ENCODE measurements around the gene PIGP.
A peak's percentile ranks its signal among the peaks of the same experiment; 100 is the strongest.

The PIGP gene

DNA sequence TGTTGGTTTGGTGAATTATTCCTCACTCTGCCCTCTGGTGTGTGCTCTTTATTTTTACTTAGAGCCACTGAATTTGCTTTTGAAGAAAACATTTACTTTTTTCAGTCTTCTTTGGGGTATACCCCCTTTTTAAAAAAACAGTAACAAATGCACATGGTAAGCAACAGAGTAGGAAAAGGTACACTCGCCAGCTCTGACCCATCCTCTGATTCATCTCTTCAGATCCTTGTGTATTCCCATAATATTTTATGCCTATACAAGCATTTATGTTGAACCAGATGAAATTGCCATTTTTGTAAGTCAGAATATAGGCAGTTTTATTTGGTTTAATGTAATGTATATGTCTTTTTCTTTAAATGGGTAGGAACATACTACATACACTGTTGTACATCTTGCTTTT lies 28.5 kb upstream of the PIGP start:
- no peak for DNase-seq (ENCODE audit: low read depth, low spot score)
- H3K36me3 ChIP-seq (ENCODE audit: insufficient read depth, low read length): peaks cover 41% of the 10 kb centered on the region
- H3K27ac ChIP-seq: no peak overlapping the region
- TF ChIP-seq FOXP2 (optimal IDR thresholded peaks at IDR 0.05; ENCODE audit: control extremely low read depth, extremely low read length, insufficient read depth) (no peak), EZH2 (IDR thresholded peaks at IDR 0.05) (no peak), POLR2AphosphoS5 (IDR thresholded peaks at IDR 0.05; ENCODE audit: borderline replicate concordance, low read depth, low read length) (no peak)
- H3K9ac ChIP-seq (ENCODE audit: insufficient read length): no peak overlapping the region
- H3K4me3 ChIP-seq: no peak overlapping the region
- no peaks in the 10 kb centered on the region for H3K9me3 ChIP-seq (ENCODE audit: low read depth, low read length)

DNA sequence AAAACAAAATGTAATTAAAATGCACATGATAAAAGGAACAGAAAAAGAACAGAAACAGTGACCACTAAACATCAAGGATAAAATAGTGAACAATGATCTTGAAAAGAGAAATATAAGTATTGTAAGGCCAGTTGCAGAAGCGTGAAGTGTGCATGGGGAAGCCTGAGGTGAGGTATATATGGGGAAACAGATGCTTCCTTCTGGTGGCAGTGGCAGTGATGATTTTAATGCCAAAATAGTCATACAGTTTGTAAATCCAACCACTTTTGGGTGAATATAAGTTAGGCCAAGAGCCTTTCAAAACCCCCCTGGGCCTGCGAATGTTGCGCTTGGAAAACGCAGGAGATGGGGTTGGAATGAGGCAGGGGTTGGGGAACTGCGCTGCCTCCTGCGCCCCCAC lies 27.4 kb upstream of the PIGP start:
- no peak for DNase-seq (ENCODE audit: low read depth, low spot score)
- Histone ChIP-seq H3K4me3 (no peak overlapping the region), H3K9ac (ENCODE audit: insufficient read length) (no peak overlapping the region), H3K9me3 (ENCODE audit: low read depth, low read length) (no peaks in the 10 kb centered on the region), H3K27ac (no peak overlapping the region), H3K36me3 (ENCODE audit: insufficient read depth, low read length) (peaks cover 51% of the 10 kb centered on the region)
- no peak for TF ChIP-seq EZH2 (IDR thresholded peaks at IDR 0.05)
- no peak for TF ChIP-seq FOXP2 (optimal IDR thresholded peaks at IDR 0.05; ENCODE audit: control extremely low read depth, extremely low read length, insufficient read depth)
- TF ChIP-seq POLR2AphosphoS5 (IDR thresholded peaks at IDR 0.05; ENCODE audit: borderline replicate concordance, low read depth, low read length): no peak

DNA sequence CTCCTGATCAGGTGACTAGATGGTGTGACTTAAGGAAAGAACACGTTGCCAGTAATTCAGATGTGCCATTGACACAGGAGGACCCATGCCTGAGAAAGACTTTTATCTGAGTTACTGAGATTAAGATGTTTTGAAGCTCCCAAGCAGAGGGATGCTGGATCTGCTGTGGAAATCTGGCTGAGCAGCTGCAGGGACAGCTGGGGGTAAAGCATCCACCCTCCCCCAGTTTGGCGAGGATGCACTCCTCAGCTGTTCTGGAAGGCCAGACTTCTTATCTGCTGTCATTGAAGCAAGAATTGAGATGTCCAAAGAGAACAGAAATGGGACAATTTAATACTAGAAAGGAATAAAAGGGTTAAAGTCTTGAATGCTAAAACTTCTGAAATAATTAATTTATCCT lies 25.9 kb upstream of the PIGP start:
- Histone ChIP-seq H3K27ac (no peak overlapping the region), H3K9ac (ENCODE audit: insufficient read length) (no peak overlapping the region), H3K36me3 (ENCODE audit: insufficient read depth, low read length) (peaks cover 60% of the 10 kb centered on the region), H3K4me3 (no peak overlapping the region), H3K9me3 (ENCODE audit: low read depth, low read length) (no peaks in the 10 kb centered on the region)
- TF ChIP-seq POLR2AphosphoS5 (IDR thresholded peaks at IDR 0.05; ENCODE audit: borderline replicate concordance, low read depth, low read length): no peak
- no peak for TF ChIP-seq FOXP2 (optimal IDR thresholded peaks at IDR 0.05; ENCODE audit: control extremely low read depth, extremely low read length, insufficient read depth)
- no peak for TF ChIP-seq EZH2 (IDR thresholded peaks at IDR 0.05)
- DNase-seq (ENCODE audit: low read depth, low spot score): no peak

DNA sequence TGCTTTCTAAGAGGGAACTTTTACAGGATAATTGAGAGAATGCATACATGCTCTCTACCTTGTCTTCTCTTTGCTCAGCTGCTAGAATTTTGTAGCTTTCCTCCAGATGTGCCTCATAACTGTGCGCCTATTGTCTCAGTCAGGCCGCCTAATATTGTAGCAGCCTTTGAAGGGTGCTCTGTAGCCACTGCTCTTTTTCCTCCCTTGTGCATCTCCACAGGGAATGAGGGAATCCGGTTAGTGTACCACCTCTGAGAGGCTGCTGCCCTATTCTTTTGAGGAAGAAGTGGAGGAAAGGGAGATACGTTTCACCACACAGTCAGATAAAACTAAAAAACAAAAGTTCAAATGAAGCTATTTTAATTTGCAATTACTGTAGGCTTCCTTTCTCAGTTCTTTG lies 22.9 kb upstream of the PIGP start:
- H3K27ac ChIP-seq: no peak overlapping the region
- peaks cover 68% of the 10 kb centered on the region for H3K36me3 ChIP-seq (ENCODE audit: insufficient read depth, low read length)
- H3K9ac ChIP-seq (ENCODE audit: insufficient read length): no peak overlapping the region
- no peaks in the 10 kb centered on the region for H3K9me3 ChIP-seq (ENCODE audit: low read depth, low read length)
- DNase-seq (ENCODE audit: low read depth, low spot score): no peak
- TF ChIP-seq EZH2 (IDR thresholded peaks at IDR 0.05): no peak
- no peak for TF ChIP-seq POLR2AphosphoS5 (IDR thresholded peaks at IDR 0.05; ENCODE audit: borderline replicate concordance, low read depth, low read length)
- TF ChIP-seq FOXP2 (optimal IDR thresholded peaks at IDR 0.05; ENCODE audit: control extremely low read depth, extremely low read length, insufficient read depth): no peak
- H3K4me3 ChIP-seq: no peak overlapping the region

DNA sequence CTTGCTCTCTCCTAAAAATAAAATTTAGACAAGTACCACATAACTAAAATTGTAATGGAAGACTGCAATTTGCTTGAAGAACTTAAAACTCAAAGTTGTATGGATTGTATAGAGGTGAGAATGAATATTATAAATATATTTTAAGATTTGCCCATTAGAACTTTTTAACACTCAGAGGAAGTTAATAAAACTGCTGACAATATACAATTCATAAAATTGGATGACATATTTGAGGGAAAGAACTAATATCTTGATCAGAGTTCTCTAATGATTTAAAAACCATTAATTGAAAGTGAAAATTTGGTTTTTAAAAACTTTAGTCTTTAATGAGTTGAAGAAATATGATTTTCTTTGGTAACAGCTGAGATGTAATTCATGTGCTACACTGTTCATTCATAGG lies 21.1 kb upstream of the PIGP start:
- no peak overlapping the region for H3K27ac ChIP-seq
- no peaks in the 10 kb centered on the region for H3K9me3 ChIP-seq (ENCODE audit: low read depth, low read length)
- peaks cover 55% of the 10 kb centered on the region for H3K36me3 ChIP-seq (ENCODE audit: insufficient read depth, low read length)
- no peak overlapping the region for H3K9ac ChIP-seq (ENCODE audit: insufficient read length)
- TF ChIP-seq EZH2 (IDR thresholded peaks at IDR 0.05): no peak
- H3K4me3 ChIP-seq: no peak overlapping the region
- no peak for DNase-seq (ENCODE audit: low read depth, low spot score)

DNA sequence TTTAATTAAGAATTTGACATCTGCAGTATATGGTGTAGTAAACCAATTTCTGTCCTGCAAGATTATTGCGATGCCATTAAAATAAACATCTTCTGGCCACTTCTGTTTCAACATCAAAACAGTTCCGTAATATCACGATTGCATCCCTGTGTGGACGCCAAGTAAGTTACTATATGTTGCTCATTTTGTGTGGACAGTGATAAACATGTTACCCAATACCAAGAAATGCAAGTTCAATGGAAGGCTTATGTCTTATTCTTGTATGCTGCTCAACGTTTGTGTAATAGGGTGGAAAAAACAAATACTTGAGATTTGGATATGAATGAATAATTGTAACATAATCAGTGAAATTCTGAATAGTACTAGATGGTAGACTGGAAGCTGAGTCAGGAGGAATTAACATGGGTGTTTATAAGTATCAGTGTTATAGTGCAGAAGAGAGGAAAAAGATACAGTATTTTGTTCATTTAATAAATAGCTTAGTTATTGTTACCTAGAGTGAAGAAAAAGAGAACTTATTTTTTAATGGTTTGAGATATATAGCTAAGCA lies 15.4 kb upstream of the PIGP start:
- no peak overlapping the region for H3K4me3 ChIP-seq
- peaks cover 26% of the 10 kb centered on the region for H3K36me3 ChIP-seq (ENCODE audit: insufficient read depth, low read length)
- H3K9me3 ChIP-seq (ENCODE audit: low read depth, low read length): no peaks in the 10 kb centered on the region
- DNase-seq (ENCODE audit: low read depth, low spot score): no peak
- TF ChIP-seq POLR2AphosphoS5 (IDR thresholded peaks at IDR 0.05; ENCODE audit: borderline replicate concordance, low read depth, low read length) (no peak), EZH2 (IDR thresholded peaks at IDR 0.05) (no peak), FOXP2 (optimal IDR thresholded peaks at IDR 0.05; ENCODE audit: control extremely low read depth, extremely low read length, insufficient read depth) (no peak)
- H3K9ac ChIP-seq (ENCODE audit: insufficient read length): no peak overlapping the region
- H3K27ac ChIP-seq: no peak overlapping the region

DNA sequence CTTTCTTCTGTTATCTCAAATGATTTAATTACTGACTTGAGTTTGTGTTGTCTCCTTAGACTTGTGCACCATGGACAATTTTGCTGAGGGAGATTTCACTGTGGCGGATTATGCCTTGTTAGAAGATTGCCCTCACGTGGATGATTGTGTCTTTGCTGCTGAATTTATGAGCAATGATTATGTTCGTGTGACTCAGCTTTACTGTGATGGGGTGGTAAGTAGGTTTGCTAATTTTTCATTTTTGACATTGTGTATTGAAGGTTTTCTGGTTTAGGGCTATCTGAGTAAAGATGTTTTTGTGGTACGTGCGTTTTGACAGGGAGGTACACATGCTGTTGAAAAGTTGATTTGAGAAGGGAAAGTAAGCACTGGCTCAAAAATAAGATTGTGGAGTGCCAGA lies 14.3 kb upstream of the PIGP start:
- DNase-seq (ENCODE audit: low read depth, low spot score): peak; percentile 26
- Histone ChIP-seq H3K4me3 (no peak overlapping the region), H3K27ac (no peak overlapping the region), H3K9me3 (ENCODE audit: low read depth, low read length) (no peaks in the 10 kb centered on the region), H3K36me3 (ENCODE audit: insufficient read depth, low read length) (peaks cover 22% of the 10 kb centered on the region), H3K9ac (ENCODE audit: insufficient read length) (no peak overlapping the region)
- no peak for TF ChIP-seq EZH2 (IDR thresholded peaks at IDR 0.05)
- no peak for TF ChIP-seq FOXP2 (optimal IDR thresholded peaks at IDR 0.05; ENCODE audit: control extremely low read depth, extremely low read length, insufficient read depth)
- no peak for TF ChIP-seq POLR2AphosphoS5 (IDR thresholded peaks at IDR 0.05; ENCODE audit: borderline replicate concordance, low read depth, low read length)

DNA sequence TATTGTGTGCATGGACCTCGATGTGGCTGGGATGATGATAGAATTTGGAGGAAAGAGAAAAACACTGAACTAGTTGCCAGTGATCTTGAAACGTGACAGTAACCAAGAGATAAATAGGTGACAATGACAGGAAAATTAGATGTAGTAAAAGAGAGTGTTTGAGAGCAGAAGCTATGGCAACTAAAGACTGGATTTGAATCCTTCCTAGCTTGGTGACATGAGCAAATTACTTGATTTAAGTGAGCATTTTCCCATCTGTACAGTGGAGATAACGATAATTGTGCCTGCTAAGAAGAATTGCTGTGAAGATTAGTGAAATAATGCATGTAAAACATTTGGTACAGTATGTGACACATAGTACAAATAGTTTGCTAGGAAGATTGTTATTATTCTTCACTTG lies 12.9 kb upstream of the PIGP start:
- H3K4me3 ChIP-seq: no peak overlapping the region
- peaks cover 21% of the 10 kb centered on the region for H3K36me3 ChIP-seq (ENCODE audit: insufficient read depth, low read length)
- H3K27ac ChIP-seq: no peak overlapping the region
- TF ChIP-seq FOXP2 (optimal IDR thresholded peaks at IDR 0.05; ENCODE audit: control extremely low read depth, extremely low read length, insufficient read depth) (no peak), POLR2AphosphoS5 (IDR thresholded peaks at IDR 0.05; ENCODE audit: borderline replicate concordance, low read depth, low read length) (no peak), EZH2 (IDR thresholded peaks at IDR 0.05) (no peak)
- no peaks in the 10 kb centered on the region for H3K9me3 ChIP-seq (ENCODE audit: low read depth, low read length)
- no peak for DNase-seq (ENCODE audit: low read depth, low spot score)
- no peak overlapping the region for H3K9ac ChIP-seq (ENCODE audit: insufficient read length)

DNA sequence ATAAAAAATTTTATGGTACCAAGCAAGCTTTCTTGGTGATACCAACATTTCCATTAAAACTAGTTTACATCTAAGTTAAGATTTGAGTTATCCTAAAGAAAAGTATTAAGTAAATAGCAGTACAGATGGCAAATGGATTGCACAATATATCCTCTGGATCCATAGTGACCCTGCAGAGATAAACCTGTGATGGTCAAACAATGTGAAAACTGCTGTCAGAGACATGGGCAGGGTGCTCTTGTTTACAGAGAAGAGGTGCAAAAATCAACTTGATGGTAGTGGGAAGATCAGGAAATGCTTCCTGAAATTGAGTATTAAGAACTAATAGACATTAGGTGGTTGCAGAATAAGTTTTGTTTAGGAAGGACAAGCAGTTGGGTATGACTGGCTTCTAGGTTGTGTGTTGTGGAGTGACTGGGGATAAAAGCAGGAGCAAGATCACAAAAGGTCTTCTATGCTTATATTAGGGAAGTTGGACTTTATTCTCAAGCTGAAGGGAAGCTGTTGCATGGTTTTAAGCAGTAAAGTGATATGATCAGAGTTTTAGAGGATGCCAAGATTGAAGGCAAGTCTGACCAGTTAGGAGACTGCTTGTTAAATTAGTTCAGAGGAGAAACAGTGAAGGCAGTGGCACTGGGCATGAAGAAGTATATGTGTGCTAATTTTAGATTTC lies 10.1 kb upstream of the PIGP start:
- Histone ChIP-seq H3K4me3 (no peak overlapping the region), H3K27ac (no peak overlapping the region), H3K36me3 (ENCODE audit: insufficient read depth, low read length) (peaks cover 11% of the 10 kb centered on the region; the same call in 1 of the 2 replicates), H3K9ac (ENCODE audit: insufficient read length) (no peak overlapping the region), H3K9me3 (ENCODE audit: low read depth, low read length) (peaks cover 5% of the 10 kb centered on the region; the same call in 1 of the 2 replicates)
- DNase-seq (ENCODE audit: low read depth, low spot score): no peak
- no peak for TF ChIP-seq FOXP2 (optimal IDR thresholded peaks at IDR 0.05; ENCODE audit: control extremely low read depth, extremely low read length, insufficient read depth)
- TF ChIP-seq POLR2AphosphoS5 (IDR thresholded peaks at IDR 0.05; ENCODE audit: borderline replicate concordance, low read depth, low read length): no peak
- no peak for TF ChIP-seq EZH2 (IDR thresholded peaks at IDR 0.05)
